Measurements from ENCODE around the gene UQCR11. TPM values are rescaled to one million over a fixed set of nuclear protein-coding genes. Genes with fewer than 3 reads are reported as not detected.
A peak's percentile ranks its signal among the peaks of the same experiment; 100 is the strongest.

Gene UQCR11
- total RNA-seq, 4 donors from 2014 or later: 111 to 152 (median 132) TPM

DNA sequence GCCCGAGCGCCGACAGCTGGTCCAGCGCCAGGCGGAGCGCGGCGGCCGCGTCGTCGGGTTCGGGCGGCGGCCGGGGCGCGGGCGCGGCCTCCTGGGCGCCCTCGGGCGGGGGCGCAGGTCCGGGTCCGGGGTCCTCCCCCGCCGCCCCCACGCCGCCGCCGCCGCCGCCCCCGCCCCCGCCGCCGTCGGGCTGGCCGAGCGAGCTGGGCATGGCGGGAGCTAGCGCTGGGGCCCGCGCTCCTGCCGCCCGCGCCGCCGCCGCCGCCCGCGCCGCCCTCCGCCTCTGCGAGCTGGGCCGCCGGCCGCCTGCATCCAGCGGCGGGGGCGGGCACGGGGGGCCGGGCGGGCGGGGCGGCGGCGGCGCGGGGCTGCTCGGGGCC lies 37.4 kb downstream of the UQCR11 start:
- peak overlapping the region in 1 of 4 donors; percentile 89 for H3K27ac ChIP-seq (replicated peaks in 1 of 4)
- TF ChIP-seq EP300 (IDR thresholded peaks at IDR 0.05) (no peak), POLR2AphosphoS5 (IDR thresholded peaks at IDR 0.05) (no peak), POLR2A (IDR thresholded peaks at IDR 0.05; ENCODE audit: low read depth) (no peak)
- TF ChIP-seq, protein P1, sequence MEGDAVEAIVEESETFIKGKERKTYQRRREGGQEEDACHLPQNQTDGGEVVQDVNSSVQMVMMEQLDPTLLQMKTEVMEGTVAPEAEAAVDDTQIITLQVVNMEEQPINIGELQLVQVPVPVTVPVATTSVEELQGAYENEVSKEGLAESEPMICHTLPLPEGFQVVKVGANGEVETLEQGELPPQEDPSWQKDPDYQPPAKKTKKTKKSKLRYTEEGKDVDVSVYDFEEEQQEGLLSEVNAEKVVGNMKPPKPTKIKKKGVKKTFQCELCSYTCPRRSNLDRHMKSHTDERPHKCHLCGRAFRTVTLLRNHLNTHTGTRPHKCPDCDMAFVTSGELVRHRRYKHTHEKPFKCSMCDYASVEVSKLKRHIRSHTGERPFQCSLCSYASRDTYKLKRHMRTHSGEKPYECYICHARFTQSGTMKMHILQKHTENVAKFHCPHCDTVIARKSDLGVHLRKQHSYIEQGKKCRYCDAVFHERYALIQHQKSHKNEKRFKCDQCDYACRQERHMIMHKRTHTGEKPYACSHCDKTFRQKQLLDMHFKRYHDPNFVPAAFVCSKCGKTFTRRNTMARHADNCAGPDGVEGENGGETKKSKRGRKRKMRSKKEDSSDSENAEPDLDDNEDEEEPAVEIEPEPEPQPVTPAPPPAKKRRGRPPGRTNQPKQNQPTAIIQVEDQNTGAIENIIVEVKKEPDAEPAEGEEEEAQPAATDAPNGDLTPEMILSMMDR (IDR thresholded peaks at IDR 0.05): no peak
- no peaks in the 10 kb centered on the region for H3K27me3 ChIP-seq
- peaks cover 0 to 3% (median 1%) of the 10 kb centered on the region in 4 donors for H3K36me3 ChIP-seq
- no CpG with 5 or more reads among the region's 73 CpGs for WGBS
- H3K9me3 ChIP-seq: no peaks in the 10 kb centered on the region
- peaks cover 12 to 38% (median 27%) of the 10 kb centered on the region in 4 donors for H3K4me1 ChIP-seq
- intact Hi-C loops (cut with DNase I): loop anchor here (5.0 kb wide), 1 partner anchor 34 kb away; no protein-coding TSS in a partner anchor
- peak overlapping the region; percentile 76 to 86 (median 78) for H3K4me3 ChIP-seq
- DNase-seq (ENCODE audit: extremely low spot score): no peak

DNA sequence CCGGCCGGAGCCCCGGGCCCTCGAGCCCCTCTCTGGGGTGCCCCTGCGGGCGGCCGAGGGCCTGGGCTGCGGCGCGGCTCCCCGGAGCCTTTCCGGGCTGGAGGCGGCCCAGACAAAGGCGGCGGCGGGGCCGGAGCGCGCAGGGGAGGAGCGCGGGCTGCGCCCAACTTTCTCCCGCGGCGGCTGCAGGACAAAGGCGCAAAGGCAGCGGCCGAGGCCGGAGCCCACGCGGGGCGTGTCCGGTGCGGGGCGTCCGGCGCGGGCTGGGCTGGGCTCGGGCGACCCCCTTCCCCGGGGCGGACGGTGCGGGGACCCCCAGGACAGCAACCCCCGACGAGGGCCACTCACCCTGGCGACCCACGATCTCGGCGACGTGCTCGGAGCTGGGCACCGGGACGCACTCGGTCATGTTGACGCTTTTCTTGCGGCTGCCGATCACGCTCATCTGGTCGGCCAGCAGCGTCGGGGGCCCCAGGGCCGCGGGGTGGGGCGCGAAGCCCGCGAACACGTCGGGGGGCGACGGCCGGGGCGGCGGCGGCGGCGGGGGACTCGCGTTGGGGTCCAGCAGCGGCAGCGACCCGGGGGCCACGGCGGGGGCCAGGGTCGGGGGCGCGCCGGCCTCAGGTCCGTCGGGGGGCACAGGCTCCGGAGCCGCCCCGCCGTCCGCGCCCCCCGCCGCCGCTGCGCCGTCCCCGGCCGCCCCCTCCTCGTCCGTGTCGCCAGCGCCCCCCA lies 38.0 kb downstream of the UQCR11 start:
- intact Hi-C loops (cut with DNase I): loop anchor here (5.0 kb wide), 1 partner anchor 35 kb away; no protein-coding TSS in a partner anchor

DNA sequence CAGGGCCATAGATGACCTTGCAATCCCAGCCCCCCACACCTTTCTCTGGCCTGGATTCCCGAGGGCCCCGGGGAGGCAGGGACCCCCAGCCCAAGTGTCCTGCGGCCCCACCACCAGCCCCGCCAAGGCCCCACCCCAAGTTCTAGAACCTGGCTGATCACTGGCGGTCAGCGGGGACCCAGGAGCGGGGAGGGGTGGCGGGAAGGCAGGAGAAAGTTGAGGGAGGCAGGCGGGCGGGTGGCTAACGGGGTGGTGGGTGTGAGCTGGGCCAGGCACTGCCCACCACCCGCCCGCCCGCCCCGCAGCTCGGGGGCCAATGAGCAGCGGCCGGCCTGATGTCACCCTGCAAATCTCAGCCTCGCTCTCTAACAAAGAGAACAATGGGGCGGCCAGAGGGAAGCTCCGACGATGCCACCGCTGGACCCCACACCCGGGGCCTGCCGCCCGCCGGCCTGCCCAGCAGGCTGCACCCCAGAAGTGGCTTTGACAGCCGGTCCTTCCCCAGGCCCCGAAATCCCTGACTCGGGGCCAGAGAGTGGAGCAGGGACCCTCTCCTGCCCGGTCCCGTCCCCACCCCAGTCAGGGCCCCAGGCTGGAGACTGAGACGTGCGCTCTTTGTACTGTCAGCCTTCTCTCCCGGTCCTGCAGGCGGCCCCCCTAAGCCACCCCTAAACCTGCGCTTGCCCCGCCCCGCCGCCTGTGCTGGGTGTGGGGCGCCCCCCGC lies 38.7 kb downstream of the UQCR11 start:
- 26% methylated on average over 23 of the region's 42 CpGs for WGBS
- TF ChIP-seq POLR2A (IDR thresholded peaks at IDR 0.05; ENCODE audit: low read depth) (no peak), POLR2AphosphoS5 (IDR thresholded peaks at IDR 0.05) (peak; percentile 82 to 88)
- Histone ChIP-seq H3K4me3 (peak overlapping the region; percentile 76 to 86 (median 78)), H3K27ac (replicated peaks in 1 of 4) (peak overlapping the region; percentile 87 to 91 (median 90)), H3K9me3 (no peaks in the 10 kb centered on the region), H3K27me3 (no peaks in the 10 kb centered on the region), H3K36me3 (peaks cover 0 to 5% (median 1%) of the 10 kb centered on the region in 4 donors), H3K4me1 (peaks cover 12 to 38% (median 27%) of the 10 kb centered on the region in 4 donors)
- DNase-seq (ENCODE audit: extremely low spot score): no peak
- intact Hi-C loops (cut with DNase I): loop anchor here (5.0 kb wide), 1 partner anchor 36 kb away; no protein-coding TSS in a partner anchor

More for the DNA sequence above, 38.0 kb downstream of the UQCR11 start:
- no peak for DNase-seq (ENCODE audit: extremely low spot score)
- no peaks in the 10 kb centered on the region for H3K27me3 ChIP-seq
- peak overlapping the region; percentile 76 to 86 (median 78) for H3K4me3 ChIP-seq
- peaks cover 0 to 5% (median 1%) of the 10 kb centered on the region in 4 donors for H3K36me3 ChIP-seq
- TF ChIP-seq, protein P1 (IDR thresholded peaks at IDR 0.05): no peak
- TF ChIP-seq POLR2A (IDR thresholded peaks at IDR 0.05; ENCODE audit: low read depth) (no peak), POLR2AphosphoS5 (IDR thresholded peaks at IDR 0.05) (no peak), EP300 (IDR thresholded peaks at IDR 0.05) (no peak)
- peak overlapping the region; percentile 87 to 91 (median 90) for H3K27ac ChIP-seq (replicated peaks in 1 of 4)
- no peaks in the 10 kb centered on the region for H3K9me3 ChIP-seq
- H3K4me1 ChIP-seq: peaks cover 12 to 38% (median 27%) of the 10 kb centered on the region in 4 donors
- no CpG with 5 or more reads among the region's 108 CpGs for WGBS

DNA sequence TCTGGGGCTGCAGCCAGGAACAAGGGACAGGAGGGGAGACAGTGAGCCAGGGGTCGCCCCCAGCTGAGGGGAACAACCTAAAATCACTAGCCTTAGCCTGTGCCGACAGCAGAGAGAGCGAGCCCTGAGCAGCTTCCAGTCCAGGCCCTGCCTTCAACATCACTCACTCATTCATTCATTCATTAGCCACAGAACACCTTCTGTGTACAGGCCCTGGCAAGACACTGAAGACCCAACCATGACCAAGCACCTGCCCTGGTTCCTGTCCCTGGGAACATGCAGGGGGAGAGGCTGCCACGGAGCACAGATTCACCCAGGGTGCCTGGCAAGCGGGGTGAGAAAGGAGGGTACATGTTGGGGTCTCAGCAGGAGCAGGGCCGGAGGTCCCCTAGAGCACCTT lies 42.0 kb downstream of the UQCR11 start:
- intact Hi-C loops (cut with DNase I): no loop called here

More for the DNA sequence above, 42.0 kb downstream of the UQCR11 start:
- no peaks in the 10 kb centered on the region for H3K9me3 ChIP-seq
- H3K4me3 ChIP-seq: no peak overlapping the region
- peaks cover 0 to 6% (median 2%) of the 10 kb centered on the region in 4 donors for H3K36me3 ChIP-seq
- WGBS: 75% methylated on average over 5 of the region's 6 CpGs
- no peak for DNase-seq (ENCODE audit: extremely low spot score)
- no peak overlapping the region for H3K27ac ChIP-seq (replicated peaks in 1 of 4)
- TF ChIP-seq POLR2A (IDR thresholded peaks at IDR 0.05; ENCODE audit: low read depth) (no peak), EP300 (IDR thresholded peaks at IDR 0.05) (no peak), POLR2AphosphoS5 (IDR thresholded peaks at IDR 0.05) (no peak)
- TF ChIP-seq, protein P1 (IDR thresholded peaks at IDR 0.05): no peak
- no peaks in the 10 kb centered on the region for H3K27me3 ChIP-seq
- H3K4me1 ChIP-seq: peaks cover 7 to 35% (median 22%) of the 10 kb centered on the region in 4 donors

Measured in esophagus muscularis mucosa (tissue), 4 donors.